Stimulated activated CD4-positive, alpha-beta T cell treated with anti-CD3 and anti-CD28 coated beads, Interleukin-12 subunit alpha, Interleukin-12 subunit beta, amount 100 ng/mL, for 24 hours (primary cell): ENCODE data around the gene FLYWCH1.

Source experiments
- DNase-seq, 2 experiments: peaks; one replicate each; pipeline ENCODE4 v3.0.0-alpha.2; 2020; ENCODE audit warnings: low read depth in 2 of 2

The FLYWCH1 gene

GRCh38 chr16:2969545-2970521, 58.1 kb downstream of the FLYWCH1 start:
- peak; percentile 58 to 76 for DNase-seq

GRCh38 chr16:2970563-2970962, 58.8 kb downstream of the FLYWCH1 start:
- no peak for DNase-seq

- no peak for DNase-seq
These were observed 59.6 kb downstream of the FLYWCH1 start for GRCh38 chr16:2971134-2971984.

- no peak for DNase-seq
These were observed 60.5 kb downstream of the FLYWCH1 start for GRCh38 chr16:2971985-2972784.

GRCh38 chr16:2973093-2973492, 61.4 kb downstream of the FLYWCH1 start:
- DNase-seq: no peak

GRCh38 chr16:2973605-2974318, 62.0 kb downstream of the FLYWCH1 start:
- no peak for DNase-seq

GRCh38 chr16:2974319-2975056, 62.8 kb downstream of the FLYWCH1 start:
- no peak for DNase-seq

- no peak for DNase-seq
These were observed 63.5 kb downstream of the FLYWCH1 start for GRCh38 chr16:2975161-2975795.

GRCh38 chr16:2976201-2976600, 64.5 kb downstream of the FLYWCH1 start:
- no peak for DNase-seq

GRCh38 chr16:2976673-2977072, 64.9 kb downstream of the FLYWCH1 start:
- no peak for DNase-seq

GRCh38 chr16:2977440-2977839, 65.7 kb downstream of the FLYWCH1 start:
- DNase-seq: no peak

- no peak for DNase-seq
These were observed 68.0 kb downstream of the FLYWCH1 start for GRCh38 chr16:2979669-2980226.

GRCh38 chr16:2980227-2981176, 68.8 kb downstream of the FLYWCH1 start, which contains the start of gene PKMYT1:
PKMYT1 (minus strand) TSS chr16:2980446; CDS start chr16:2979657, 789 bp downstream.
- peak; percentile 88 to 95 for DNase-seq

- DNase-seq: no peak
These were observed 69.6 kb downstream of the FLYWCH1 start for GRCh38 chr16:2981177-2981898.

GRCh38 chr16:2981899-2982250, 70.1 kb downstream of the FLYWCH1 start:
- no peak for DNase-seq

- DNase-seq: no peak
These were observed 70.7 kb downstream of the FLYWCH1 start for GRCh38 chr16:2982402-2982801.

- peak; percentile 54 to 76 for DNase-seq
These were observed 72.0 kb downstream of the FLYWCH1 start for GRCh38 chr16:2983706-2984136.

GRCh38 chr16:2985462-2985861, 73.7 kb downstream of the FLYWCH1 start:
- DNase-seq: no peak
